ENCODE data around the gene ZMYND15.

The ZMYND15 gene

DNA sequence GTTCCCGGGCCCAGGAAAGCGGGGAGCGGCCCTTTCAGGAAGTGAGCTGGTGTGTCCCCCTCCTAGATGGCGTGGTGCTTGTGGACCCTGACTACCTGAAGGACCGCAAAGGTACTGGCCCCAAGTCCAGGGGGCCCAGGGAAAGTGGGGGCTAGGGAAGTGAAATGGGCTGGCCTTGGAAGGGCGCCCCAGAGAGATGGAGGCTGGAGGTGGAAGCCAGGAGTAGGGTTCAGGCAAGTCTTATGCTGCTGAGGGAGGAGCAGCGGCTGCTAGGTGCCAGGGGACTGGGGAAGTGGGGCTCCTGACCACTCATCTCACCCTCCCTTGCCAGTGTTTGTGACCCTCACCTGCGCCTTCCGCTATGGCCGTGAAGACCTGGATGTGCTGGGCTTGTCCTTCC, 23.6 kb upstream of the ZMYND15 start:
- no peak for DNase-seq

DNA sequence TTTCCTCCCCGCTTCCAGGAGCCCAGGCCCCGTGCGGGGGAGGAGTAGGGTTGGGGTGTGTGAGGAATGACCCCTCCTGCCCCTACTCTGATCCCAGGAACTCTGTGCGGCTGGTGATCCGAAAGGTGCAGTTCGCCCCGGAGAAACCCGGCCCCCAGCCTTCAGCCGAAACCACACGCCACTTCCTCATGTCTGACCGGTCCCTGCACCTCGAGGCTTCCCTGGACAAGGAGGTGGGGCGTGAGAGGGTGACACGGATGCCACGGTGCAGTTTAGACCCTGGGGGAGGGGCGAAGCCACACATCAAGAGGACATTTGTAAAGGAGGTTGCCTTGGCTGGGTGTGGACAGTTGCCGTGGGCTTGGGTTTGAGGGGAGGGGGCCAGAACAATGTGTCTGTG, 21.8 kb upstream of the ZMYND15 start:
- no peak for DNase-seq

DNA sequence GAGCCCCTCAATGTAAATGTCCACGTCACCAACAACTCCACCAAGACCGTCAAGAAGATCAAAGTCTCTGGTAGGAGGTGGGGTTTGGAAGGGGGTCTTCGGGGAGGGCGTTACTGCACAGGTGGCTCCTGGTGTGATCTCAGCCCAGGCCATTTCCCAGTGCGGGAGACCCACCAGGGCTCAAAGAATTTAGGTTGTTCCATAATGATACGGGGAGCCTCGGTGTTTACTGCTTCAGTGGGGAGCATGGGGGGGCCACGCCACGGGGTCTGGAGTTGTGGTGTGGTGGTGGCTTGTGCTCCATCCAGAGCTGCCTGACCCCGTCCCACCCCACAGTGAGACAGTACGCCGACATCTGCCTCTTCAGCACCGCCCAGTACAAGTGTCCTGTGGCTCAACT, 21.4 kb upstream of the ZMYND15 start:
- DNase-seq, result no peak

DNA sequence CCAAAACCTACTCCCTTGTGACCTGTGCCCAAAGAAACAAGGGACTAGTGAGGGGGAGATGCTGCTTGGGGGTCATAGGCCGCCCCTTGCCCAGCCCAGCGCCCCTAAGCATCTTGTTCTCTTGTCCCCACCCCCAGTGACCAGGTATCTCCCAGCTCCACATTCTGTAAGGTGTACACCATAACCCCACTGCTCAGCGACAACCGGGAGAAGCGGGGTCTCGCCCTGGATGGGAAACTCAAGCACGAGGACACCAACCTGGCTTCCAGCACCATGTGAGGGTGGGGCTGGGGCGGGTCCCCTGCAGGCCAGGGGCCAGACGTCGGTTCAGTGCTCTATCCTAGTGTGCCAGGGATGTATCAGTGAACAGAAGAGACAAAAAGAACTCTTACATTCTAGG, 20.5 kb upstream of the ZMYND15 start:
- DNase-seq, result no peak

DNA sequence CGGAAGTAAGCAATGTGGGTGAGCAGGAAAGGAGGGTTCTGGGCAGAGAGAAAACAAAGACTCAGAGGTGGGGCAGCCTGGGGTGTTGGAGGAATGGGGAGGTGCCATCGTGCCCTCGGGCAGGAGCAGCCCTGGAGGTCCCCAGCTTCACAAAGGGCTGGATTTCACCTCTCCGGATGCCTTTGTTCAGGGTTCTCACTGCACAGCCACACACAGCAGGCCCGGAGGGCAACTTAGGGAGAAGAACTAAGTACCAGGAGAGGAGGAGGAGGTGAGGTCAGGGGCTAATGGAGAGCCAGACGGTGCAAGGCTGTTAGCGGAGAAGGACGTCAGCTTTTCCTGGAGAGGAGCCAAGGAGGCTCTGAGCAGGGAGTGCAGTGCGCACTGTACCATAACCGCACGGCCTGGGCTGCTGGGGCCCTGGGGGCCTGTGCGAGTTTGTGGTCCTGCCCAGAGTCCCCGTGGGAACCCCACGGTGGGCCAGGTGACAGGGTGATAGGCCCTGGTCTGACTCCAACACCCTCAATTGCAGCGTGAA, 19.9 kb upstream of the ZMYND15 start:
- DNase-seq, result no peak

DNA sequence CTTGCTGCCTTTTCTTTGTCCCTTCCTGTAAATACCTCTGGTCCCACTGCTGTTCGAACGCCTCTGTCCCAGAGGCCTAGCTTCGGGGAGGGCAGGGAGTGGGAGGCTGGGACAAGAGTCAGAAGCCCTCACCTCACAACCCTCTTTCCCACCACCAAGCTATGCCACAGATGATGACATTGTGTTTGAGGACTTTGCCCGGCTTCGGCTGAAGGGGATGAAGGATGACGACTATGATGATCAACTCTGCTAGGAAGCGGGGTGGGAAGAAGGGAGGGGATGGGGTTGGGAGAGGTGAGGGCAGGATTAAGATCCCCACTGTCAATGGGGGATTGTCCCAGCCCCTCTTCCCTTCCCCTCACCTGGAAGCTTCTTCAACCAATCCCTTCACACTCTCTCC, 18.8 kb upstream of the ZMYND15 start:
- no peak for DNase-seq

DNA sequence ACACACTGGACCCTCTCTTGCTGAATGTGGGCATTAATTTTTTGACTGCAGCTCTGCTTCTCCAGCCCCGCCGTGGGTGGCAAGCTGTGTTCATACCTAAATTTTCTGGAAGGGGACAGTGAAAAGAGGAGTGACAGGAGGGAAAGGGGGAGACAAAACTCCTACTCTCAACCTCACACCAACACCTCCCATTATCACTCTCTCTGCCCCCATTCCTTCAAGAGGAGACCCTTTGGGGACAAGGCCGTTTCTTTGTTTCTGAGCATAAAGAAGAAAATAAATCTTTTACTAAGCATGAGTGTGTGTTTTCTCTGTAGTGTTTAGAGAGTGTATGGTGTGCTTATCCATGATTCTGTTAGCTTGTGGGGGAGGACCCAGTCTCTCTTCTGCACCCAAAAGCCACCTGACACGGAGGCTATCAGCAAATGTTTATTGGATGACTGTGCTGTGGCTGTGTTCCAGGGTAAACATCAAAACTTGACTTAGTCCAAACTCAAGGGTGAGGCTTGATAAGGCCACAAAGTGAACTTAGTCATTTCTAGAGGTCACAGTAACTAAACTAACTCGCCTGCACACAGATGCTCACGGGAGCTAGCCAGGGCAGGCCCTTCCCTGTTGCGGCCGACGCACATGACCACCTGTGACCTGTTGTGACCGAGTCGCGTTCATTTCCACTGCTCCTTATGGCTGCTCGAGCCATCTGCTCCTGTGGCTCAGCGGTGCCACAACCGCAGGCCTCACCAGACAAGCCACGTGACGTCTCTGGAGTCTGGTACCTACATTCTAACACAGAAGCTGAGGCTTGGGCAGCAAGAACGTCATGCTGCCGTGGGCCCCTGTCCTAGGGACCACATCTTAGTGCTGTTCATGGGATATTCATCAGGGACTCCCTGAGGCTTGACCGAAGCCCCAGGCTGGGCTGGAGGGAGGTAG, 18.2 kb upstream of the ZMYND15 start:
- no peak for DNase-seq

DNA sequence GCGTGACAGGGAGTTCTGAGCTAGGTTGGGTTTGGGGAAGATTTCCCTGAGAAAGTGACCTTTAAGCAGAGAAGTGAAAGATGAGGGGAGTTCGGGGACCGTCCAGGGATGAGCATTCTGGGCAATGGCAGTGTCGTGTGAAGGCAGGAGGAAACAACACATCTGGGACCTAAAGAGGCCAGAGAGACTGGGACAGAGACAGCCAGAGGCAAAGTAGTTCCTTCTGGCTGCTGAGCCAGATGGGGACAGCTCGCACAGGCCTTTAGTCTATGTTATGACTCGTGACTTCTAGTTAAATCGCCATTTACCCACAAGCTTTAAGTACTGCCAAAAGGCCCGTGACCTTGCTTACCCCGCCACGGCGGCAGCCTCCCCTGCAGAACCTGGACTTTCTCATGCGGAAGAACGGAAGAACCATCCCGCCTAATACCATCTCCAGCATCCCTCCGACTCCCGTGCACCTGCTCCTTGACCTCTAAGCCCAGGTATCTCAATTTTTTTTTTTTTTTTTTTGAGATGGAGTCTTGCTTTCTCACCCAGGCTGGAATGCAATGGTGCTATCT, 16.9 kb upstream of the ZMYND15 start:
- DNase-seq, result no peak

DNA sequence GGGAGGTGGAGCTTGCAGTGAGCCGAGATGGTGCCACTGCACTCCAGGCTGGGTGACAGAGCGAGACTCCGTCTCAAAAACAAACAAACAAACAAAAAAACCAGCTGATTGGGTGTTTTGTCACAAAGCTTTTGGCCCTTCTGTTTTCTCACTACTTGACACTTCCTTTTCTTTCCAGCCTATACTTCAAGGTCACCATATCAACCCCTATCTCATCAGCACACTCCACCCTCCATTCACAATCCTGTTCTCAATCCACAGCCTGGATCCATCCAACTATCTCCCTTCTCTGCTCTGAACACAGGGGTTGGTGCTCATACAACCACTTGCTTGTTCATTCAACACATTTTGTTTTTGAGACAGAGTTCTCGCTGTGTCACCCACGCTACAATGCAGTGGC, 15.0 kb upstream of the ZMYND15 start:
- DNase-seq, result no peak

DNA sequence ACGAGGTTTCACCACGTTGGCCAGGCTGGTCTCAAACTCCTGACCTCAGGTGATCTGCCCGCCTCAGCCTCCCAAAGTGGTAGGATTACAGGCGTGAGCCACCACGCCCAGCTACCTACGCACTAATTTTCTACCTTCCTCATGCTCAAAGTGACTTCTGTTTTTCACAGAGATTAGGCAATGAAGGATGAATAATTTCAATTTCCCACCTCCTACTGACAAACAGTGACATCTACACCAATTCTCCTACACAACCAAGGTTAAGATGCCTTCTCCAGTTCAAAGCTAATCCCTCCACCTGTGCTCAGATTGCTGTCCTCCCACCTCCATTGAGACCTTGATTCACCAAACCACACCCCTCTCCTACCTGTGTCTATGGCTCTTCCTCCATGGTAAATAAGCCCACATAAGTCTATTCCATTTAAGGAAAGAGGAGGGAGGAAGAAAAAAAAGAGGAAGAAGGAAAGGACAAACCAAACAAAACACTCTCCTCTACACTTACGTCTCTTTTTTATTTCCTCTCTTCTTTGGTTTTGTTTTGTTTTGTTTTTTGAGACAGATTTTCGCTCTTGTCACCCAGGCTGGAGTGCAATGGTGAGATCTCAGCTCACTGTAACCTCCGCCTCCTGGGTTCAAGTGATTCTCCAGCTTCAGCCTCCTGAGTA, 13.9 kb upstream of the ZMYND15 start:
- DNase-seq, result no peak

DNA sequence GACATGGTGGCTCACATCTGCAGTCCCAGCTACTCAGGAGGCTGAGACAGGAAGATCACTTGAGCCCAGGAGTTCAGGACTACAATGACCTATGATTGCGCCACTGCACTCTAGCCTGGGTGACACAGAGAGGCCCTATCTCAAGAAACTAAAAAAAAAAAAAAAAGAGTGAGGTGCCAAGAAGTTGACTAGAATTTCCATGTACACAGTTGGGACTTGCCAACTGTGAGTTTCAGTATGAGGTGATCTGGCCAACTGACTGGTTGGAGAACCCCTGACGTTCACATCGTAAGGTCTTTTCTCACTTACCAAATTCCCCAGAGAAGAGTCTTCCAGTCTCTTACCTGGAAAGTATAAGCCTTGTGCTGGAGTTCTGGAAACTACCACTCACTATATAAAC, 11.5 kb upstream of the ZMYND15 start:
- DNase-seq, result no peak

DNA sequence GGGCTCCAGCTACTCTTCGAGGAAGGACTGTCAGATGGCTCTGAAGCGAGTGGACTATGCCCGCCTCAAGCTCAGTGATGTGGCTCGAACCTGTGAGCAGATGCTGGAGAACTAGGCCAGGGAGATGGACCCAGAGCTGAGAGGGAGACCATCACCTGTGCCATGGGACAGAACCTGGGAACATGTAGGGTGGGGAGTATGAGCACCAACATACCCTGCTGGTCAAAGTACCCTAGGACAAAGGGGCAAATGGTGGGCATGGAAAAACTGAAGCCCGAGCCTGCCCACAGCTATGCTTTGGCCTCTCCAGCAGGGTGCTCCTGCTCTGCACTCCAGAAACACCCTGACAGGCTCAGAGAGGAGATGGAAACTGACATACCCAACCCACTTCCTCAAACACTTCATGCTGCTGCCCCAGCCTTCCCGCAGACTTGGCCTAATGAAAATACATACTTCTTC, 6.5 kb upstream of the ZMYND15 start:
- no peak for DNase-seq

DNA sequence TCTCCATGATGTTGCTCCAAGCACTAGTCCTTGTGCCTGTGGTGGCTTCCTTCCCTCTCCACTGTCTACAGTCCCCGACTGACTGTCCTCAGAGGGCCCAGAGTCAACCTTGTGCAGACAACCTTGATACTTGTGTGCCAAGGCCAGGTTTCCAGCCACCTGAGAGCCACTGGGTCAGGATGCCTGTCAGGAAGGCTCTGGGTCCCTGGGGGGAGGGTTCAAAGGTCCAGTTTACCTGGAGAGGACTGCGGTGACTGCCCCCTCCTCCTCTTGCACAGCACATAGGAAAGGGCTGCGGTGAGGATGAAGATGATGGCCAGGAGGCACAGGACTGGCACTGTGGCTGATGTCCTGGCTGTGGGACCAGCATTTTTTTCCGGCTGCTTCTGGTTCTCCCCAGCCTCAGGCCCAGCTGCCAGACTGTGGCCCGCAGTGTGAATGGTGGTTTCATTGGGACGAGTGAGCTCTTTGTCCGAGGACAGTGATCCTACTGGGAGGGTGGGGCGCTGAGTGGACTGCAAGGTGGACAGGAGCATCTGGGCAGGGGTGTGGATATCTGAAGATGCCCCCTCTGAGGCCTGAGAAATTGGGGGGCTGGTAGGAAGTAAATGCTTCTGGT, 4.7 kb upstream of the ZMYND15 start:
- no peak for DNase-seq

DNA sequence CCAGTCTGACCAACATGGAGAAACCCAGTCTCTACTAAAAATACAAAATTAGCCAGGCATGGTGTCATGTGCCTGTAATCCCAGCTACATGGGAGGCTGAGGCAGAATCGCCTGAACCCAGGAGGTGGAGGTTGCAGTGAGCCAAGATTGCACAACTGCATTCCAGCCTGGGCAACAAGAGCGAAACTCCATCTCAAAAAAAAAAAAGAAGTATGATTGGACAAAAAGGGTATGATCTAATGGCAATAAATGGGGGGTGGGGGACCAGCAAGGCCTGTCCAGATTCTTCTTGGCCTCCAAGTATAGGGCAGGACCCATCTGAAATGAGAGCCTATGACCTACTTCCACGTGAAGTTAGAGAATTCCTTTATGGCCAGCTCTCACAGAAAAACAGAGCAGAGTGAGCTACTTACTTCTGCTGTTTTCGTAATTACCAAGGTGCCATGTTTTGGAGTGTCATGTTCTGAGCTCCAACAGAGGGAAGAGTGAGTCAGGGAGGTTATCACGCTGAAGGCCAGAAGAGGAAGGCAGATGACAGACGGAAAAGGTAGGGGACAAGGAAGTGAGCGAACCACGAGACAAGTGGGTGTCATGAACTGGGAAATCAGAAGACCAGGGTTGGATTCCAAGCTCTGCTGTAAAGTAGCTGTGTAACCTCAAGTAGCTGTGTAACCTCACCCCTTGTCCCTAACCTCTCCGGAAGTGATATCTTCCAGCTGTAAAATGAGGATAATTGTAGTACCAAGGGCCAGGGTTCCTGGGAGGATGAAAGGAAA, 3.6 kb upstream of the ZMYND15 start:
- no peak for DNase-seq

DNA sequence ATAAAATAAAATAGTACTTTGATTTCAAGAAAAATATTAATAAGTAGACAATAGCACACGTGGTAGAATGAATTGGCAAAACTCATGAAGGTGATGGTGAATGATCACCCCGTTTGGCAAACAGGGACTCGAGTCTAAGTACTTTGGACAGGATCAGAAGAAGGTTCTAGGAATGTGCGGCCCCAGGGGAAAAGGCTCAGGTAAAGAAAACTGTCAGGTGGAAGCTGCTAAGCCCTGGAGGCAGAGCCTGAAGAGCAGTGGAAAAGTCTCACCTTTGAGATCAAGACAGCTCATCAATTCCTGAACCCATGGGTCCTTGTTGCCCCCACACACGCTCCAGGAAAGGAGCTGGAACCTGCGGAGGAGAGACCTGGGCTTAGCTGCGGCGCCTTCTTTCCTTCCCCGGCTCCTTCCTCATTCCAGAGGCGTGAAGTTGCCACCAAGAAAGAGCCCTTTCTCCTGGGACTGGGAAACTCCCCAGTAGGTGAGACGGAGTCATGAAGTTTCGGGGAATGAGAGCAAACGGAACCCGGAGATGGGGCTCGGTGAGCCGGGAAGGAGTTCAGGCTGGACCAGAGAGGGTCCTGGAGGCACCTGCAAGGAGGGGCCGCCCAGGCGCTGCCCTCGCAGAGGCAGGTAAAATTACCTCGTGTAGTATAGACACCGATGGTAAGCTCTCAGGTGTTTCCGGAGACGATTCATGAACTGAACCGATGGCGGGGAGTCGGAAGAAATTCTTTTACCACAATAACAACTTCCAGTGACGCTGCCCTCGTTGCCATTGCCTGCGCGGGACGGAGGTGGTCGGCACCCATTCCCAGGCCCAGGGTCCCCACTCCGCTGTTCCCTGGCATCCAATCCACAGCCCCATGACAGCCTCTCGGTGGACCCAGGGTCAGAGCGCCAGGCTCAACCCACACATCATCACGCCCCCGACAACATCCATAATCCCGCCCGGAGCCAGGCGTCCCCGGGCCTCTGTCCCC, 1.2 kb upstream of the ZMYND15 start:
- DNase-seq, result no peak

DNA sequence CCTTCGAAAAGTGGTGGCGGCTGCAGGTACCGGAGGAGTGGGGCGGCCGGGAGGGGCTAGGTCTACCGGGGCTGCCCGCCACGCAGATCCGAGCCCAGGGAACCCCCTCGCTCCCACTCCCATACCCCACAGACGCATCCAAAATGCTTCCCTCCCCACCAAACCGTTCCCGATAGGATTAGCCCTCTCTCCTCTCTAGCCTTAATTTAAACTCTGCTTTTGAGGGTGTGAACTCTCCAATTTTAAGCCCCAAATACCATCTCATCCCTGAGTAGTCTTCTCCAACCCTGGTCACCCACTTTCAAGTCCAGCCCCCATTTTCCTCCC, 355 bp downstream of the ZMYND15 start:
- DNase-seq, result no peak

DNA sequence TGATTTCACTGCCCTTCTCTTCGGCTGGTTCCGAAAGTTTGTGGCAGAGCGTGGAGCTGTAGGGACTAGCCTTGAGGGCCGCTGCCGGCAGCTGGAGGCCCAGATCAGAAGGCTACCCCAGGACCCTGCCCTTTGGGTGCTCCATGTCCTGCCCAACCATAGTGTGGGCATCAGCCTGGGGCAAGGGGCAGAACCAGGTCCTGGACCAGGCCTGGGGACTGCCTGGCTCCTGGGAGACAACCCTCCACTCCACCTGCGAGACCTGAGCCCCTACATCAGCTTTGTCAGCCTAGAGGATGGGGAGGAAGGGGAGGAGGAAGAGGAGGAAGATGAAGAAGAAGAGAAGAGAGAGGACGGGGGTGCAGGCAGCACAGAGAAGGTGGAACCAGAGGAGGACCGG, 951 bp downstream of the ZMYND15 start:
- no peak for DNase-seq

DNA sequence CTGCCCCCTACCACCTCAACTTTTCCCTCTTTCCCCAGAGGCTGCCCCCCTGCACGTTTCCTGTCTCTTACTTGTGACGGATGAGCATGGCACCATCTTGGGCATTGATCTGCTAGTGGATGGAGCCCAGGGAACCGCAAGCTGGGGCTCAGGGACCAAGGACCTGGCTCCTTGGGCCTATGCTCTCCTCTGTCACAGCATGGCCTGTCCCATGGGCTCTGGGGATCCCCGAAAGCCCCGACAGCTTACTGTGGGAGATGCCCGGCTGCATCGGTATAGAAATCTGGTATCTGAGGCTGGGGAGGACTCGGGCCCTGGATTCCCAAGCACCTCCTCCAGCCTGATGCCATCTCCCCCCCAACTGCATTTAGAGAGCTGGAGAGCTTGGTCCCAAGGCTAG, 1.9 kb downstream of the ZMYND15 start:
- DNase-seq, result no peak

DNA sequence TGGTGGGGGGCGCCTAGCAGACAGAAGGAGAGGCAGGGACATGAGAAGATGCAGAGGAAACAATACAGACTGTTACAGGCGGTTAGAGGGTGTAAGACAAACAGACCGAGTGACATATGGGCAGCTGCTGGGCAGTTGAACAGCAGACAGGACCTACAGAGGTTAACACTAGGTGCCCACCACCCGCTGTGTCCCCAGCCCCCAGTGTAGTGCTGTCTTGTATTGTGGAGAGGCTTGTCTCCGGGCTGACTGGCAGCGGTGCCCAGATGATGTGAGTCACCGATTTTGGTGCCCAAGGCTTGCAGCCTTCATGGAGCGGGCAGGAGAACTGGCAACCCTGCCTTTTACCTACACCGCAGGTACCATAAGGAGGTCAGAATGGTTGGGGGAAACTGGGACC, 2.5 kb downstream of the ZMYND15 start:
- no peak for DNase-seq

DNA sequence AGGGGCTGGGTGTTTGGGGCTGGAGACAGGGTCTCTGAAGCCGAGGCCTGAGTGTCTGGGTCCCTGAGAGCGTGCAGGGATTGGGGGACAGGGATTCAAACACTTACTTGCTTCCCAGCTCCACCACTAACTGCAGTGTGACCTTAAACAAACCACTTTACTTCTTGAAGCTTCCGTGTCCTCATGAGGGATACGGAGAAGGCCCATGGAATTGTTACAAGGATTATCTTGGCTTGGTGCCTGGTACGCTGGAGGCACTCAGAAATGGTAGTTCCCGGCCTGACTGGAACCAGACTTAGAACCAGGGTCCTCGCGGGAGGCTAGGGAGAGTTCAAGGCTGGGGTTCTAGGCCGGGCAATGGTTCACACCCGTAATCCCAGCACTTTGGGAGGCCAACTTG, 3.0 kb downstream of the ZMYND15 start:
- DNase-seq, result no peak

DNA sequence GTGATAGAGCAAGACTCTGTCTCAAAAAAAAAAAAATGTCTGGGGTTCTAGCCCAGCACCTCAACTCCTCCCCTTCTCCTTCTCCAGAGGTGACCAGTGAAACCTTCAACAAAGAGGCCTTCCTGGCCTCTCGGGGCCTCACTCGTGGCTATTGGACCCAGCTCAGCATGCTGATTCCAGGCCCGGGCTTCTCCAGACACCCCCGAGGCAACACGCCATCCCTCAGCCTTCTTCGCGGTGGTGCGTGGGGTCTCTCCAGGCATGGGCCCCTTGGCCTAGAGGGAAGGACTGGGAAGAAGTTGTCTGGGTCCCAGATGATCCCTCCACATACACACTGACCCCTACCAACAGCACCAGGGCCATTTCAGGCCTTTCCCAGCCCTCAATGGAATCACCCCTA, 3.6 kb downstream of the ZMYND15 start:
- no peak for DNase-seq
